Peyer's patch (tissue), 4 donors: ENCODE measurements around the gene CYTH3. TPM values are rescaled to one million over a fixed set of nuclear protein-coding genes. Genes with fewer than 3 reads are reported as not detected.

Experiments
- DNase-seq, 3 donors: peaks; one replicate each; pipeline ENCODE4 v3.0.0-alpha.2; 2017 to 2019
- H3K27ac ChIP-seq, 4 donors: fragments of 200-600 bp; sonication (generic); one replicate each; pipeline ENCODE4 v1.5.1; 2016 to 2019
- H3K27me3 ChIP-seq, 2 donors: fragments of 200-600 bp; sonication (generic); one replicate each; pipeline ENCODE4 v1.5.1; 2019
- H3K36me3 ChIP-seq, 3 donors: fragments of 200-600 bp; sonication (generic); one replicate each; pipeline ENCODE4 v1.5.1; 2016 to 2019
- H3K4me1 ChIP-seq, 4 donors: fragments of 200-600 bp; sonication (generic); one replicate each; pipeline ENCODE4 v1.5.1; 2016 to 2019
- H3K4me3 ChIP-seq, 4 donors: fragments of 200-600 bp; sonication (generic); 1 replicate in 3 of 4; 2 replicates in 1 of 4; pipeline ENCODE4 v1.5.1; 2016 to 2019; ENCODE audit warnings: mild to moderate bottlenecking in 1 of 4
- H3K9me3 ChIP-seq, 4 donors: fragments of 200-600 bp; sonication (generic); one replicate each; pipeline ENCODE4 v1.5.1; 2016 to 2019; ENCODE audit warnings: mild to moderate bottlenecking in 1 of 4
- CTCF ChIP-seq, 6 experiments: fragments of 450-650 bp in 4 of 6; fragments of 200-600 bp in 2 of 6; sonication (generic) in 1 of 6; IDR thresholded peaks; one replicate each; pipeline ENCODE4 v1.5.1; 2017 to 2019; ENCODE audit warnings: antibody characterized with exemption in 6 of 6, mild to moderate bottlenecking in 3 of 6, moderate library complexity in 1 of 6
- POLR2A ChIP-seq, 2 donors: fragments of 450-650 bp; IDR thresholded peaks; one replicate each; pipeline ENCODE4 v1.5.1; 2017; ENCODE audit warnings: antibody characterized with exemption in 2 of 2, mild to moderate bottlenecking in 2 of 2, moderate library complexity in 2 of 2
- total RNA-seq, 4 donors: library from RNA; depleted of rRNA; stranded (reverse); fragments of >200 nt; gene quantifications; one replicate each; pipeline ENCODE4 v1.1.0, GENCODE V29; 2016

The CYTH3 gene
- total RNA-seq, 4 donors from 2014 or later: 19.0 to 70.7 (median 45.6) TPM

DNA sequence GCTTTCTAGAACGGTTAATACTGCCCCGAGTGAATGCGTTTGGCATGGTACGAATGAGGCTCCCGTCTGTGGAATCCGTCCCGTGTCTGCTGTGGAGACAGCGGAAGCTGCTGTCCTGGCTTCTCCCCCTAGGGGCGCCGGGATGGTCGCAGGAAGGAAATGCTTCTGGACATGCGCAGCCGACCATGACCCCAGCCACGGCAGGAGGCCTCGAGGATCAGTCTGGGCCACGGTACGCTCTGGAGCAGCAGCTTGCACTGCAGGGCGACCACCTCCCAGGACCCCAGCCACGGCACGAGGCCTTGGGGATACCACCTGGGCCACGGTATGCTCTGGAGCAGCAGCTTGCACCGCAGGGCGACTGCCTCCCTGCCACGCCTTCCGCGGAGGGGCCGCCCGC lies 107.9 kb downstream of the CYTH3 start:
- no peak overlapping the region for H3K27ac ChIP-seq
- no peaks in the 10 kb centered on the region for H3K27me3 ChIP-seq
- DNase-seq: no peak
- peaks cover 0 to 7% (median 0%) of the 10 kb centered on the region in 4 donors for H3K4me1 ChIP-seq
- no peak overlapping the region for H3K4me3 ChIP-seq
- TF ChIP-seq POLR2A (IDR thresholded peaks at IDR 0.05): no peak
- TF ChIP-seq CTCF (IDR thresholded peaks at IDR 0.05): no peak
- H3K9me3 ChIP-seq: no peaks in the 10 kb centered on the region
- H3K36me3 ChIP-seq: peaks cover 0 to 73% (median 0%) of the 10 kb centered on the region in 3 donors

GRCh38 chr7:6164010-6164409 lies 108.4 kb downstream of the CYTH3 start:
- Histone ChIP-seq H3K36me3 (peaks cover 0 to 73% (median 0%) of the 10 kb centered on the region in 3 donors), H3K4me3 (no peak overlapping the region), H3K9me3 (no peaks in the 10 kb centered on the region), H3K27me3 (no peaks in the 10 kb centered on the region), H3K27ac (no peak overlapping the region), H3K4me1 (peaks cover 0 to 7% (median 0%) of the 10 kb centered on the region in 4 donors)
- TF ChIP-seq CTCF (IDR thresholded peaks at IDR 0.05) (no peak), POLR2A (IDR thresholded peaks at IDR 0.05) (no peak)
- peak in 1 of 3 donors; percentile 37 for DNase-seq

DNA sequence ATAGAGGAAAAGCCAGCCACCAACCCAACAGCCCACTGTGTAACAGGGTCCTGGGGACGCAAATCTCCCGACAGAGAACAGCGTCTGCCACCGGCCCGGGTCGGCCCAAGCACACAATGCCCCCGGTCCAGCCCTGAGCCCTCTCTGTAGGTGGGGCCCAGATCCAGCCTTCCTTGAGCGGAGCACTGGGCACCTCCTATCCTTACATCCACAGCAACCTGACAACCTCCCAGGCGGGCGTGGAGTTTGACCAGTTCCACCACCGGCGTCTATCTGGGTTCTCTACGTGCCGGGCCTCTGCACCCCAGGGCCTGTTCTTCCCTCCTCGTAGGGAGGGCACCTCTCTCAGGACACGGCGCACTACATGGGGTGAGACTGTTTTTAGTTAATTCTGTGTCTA lies 109.0 kb downstream of the CYTH3 start:
- Histone ChIP-seq H3K4me3 (no peak overlapping the region), H3K9me3 (no peaks in the 10 kb centered on the region), H3K27ac (no peak overlapping the region), H3K4me1 (peaks cover 0 to 7% (median 0%) of the 10 kb centered on the region in 4 donors), H3K27me3 (no peaks in the 10 kb centered on the region), H3K36me3 (peaks cover 0 to 75% (median 0%) of the 10 kb centered on the region in 3 donors)
- TF ChIP-seq POLR2A (IDR thresholded peaks at IDR 0.05): no peak
- TF ChIP-seq CTCF (IDR thresholded peaks at IDR 0.05): no peak
- peak in 1 of 3 donors; percentile 41 for DNase-seq

GRCh38 chr7:6162650-6163366 lies 109.6 kb downstream of the CYTH3 start:
- TF ChIP-seq CTCF (IDR thresholded peaks at IDR 0.05) (no peak), POLR2A (IDR thresholded peaks at IDR 0.05) (no peak)
- peaks cover 0 to 77% (median 0%) of the 10 kb centered on the region in 3 donors for H3K36me3 ChIP-seq
- H3K9me3 ChIP-seq: no peaks in the 10 kb centered on the region
- peak in 1 of 3 donors; percentile 38 for DNase-seq
- H3K27ac ChIP-seq: peak overlapping the region in 2 of 4 donors; percentile 46 to 60
- no peaks in the 10 kb centered on the region for H3K27me3 ChIP-seq
- H3K4me1 ChIP-seq: peaks cover 0 to 7% (median 0%) of the 10 kb centered on the region in 4 donors
- H3K4me3 ChIP-seq: no peak overlapping the region

DNA sequence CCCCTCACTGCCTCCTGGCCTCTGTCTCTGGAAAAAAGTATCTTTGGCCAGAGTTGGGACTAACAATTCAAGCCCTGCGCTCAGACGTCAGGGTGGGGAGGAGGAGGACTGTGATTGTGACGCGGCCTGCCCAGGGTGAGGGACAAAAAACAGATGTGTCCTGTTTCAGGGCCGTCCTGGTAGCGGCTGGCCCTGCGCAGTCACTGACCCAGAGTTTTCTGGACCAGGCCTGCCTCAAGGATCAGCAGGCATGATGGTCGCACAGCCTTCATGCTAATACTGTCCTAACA lies 110.1 kb downstream of the CYTH3 start:
- peak in 1 of 3 donors; percentile 46 for DNase-seq
- H3K27ac ChIP-seq: peak overlapping the region in 2 of 4 donors; percentile 46 to 60
- H3K36me3 ChIP-seq: peaks cover 0 to 80% (median 0%) of the 10 kb centered on the region in 3 donors
- TF ChIP-seq POLR2A (IDR thresholded peaks at IDR 0.05): no peak
- H3K27me3 ChIP-seq: no peaks in the 10 kb centered on the region
- peaks cover 0 to 7% (median 0%) of the 10 kb centered on the region in 4 donors for H3K4me1 ChIP-seq
- no peaks in the 10 kb centered on the region for H3K9me3 ChIP-seq
- no peak overlapping the region for H3K4me3 ChIP-seq

DNA sequence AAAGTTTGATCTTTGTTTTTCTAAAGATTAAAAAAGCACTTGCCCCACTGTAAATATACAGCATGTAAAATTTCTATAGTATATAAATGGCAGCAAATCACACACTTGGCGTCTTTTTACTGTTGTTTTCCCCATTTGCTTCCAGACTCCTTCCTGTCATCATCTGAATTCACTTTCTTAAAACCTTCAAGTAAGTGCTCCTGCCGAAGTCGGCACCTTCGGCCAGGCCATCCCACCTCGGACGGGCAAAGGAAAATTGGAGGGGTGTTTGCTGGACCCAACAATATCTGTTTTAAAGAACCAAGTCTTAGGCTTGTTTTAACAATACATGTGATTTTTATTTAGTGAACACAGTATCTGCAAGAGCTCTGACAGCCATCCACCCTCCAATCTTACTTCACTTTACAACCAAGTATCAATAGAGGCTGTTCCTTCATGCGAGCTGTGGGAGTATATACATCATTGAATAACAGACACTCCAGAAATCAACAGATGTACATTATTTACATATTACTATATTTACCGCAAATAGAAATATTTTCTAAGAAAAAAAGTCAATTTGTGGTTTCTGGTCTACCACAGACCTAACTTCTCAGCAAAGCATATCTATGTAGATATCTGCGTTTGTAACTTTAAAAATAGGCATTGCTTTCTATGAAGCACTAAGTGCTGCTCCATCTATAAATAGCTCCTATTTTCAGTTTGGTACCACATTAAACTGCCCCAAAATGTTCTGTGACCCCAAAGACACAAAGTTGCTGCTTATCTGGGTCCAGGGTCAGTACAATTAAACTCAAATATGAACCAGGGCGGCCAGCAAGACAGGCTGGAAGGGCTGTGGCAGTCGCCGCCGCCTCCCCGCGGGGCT lies 110.7 kb downstream of the CYTH3 start:
- no peak for DNase-seq
- H3K36me3 ChIP-seq: peaks cover 0 to 86% (median 0%) of the 10 kb centered on the region in 3 donors
- no peak for TF ChIP-seq CTCF (IDR thresholded peaks at IDR 0.05)
- TF ChIP-seq POLR2A (IDR thresholded peaks at IDR 0.05): no peak
- peak overlapping the region in 2 of 4 donors; percentile 46 to 60 for H3K27ac ChIP-seq
- no peak overlapping the region for H3K4me3 ChIP-seq
- H3K4me1 ChIP-seq: peaks cover 0 to 7% (median 0%) of the 10 kb centered on the region in 4 donors
- no peaks in the 10 kb centered on the region for H3K27me3 ChIP-seq
- H3K9me3 ChIP-seq: no peaks in the 10 kb centered on the region
